NCI-H345 (cell line): Measurements from ENCODE around the gene AKAP13.

Source experiments
- DNase-seq: peaks from one replicate; lab custom pipeline; 2025; lab: John Stamatoyannopoulos, UW

The AKAP13 gene

DNA sequence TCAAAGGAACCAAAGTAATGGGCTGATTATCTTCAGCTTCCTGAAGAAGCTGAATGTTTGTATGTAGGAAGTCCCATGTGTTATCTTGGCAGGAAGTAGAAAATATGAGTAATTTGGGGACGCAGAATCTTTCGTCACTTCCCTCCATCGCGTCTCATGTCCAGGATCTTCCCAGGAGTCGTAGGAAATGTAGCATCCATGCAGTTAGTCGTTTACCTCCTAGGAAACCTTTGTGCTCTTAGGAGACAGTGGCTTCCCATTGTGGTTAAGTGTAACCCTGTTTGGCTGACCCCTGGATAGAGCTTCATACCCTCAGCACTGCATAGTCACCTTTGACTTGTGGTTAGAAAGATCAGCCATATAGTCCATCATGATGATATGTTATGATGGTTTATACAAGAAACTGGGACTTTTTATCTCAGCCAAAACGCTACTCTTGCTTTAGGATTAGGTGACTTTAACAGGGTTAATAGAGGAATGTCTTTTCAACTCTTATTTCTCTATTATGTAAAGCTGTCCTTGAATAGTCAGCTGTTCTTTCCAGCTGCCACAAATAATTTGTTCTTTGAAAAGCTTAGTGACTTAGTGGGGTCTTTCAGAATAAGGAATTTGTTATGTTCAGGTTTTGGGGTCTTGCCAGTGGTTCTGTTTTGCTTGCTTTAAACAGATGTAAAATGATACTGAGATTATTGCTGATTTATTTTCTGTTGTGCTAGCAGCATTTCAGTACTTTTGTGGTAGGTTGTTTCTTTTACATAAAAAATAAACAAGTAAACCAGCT lies 322.1 kb downstream of the AKAP13 start:
- no peak for DNase-seq

DNA sequence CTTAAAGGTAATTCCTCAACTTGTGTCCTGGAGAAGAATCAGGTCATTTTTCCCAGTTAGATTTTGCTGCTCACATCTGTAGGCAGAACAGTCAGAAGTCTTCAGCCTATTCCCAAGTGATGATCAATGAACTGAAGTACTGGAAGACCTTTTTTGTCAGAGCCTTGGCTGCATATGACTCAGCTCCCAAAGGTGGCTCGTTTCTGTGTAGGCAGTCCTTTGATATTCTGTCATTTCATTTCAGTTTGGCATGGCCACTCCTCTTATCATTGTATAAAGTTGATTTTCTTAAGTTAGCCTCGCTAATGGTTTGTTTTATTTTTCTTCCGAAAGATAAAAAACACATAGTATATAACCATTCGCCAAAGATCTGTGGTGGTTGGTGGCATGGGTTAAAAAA lies 323.7 kb downstream of the AKAP13 start:
- DNase-seq: no peak

DNA sequence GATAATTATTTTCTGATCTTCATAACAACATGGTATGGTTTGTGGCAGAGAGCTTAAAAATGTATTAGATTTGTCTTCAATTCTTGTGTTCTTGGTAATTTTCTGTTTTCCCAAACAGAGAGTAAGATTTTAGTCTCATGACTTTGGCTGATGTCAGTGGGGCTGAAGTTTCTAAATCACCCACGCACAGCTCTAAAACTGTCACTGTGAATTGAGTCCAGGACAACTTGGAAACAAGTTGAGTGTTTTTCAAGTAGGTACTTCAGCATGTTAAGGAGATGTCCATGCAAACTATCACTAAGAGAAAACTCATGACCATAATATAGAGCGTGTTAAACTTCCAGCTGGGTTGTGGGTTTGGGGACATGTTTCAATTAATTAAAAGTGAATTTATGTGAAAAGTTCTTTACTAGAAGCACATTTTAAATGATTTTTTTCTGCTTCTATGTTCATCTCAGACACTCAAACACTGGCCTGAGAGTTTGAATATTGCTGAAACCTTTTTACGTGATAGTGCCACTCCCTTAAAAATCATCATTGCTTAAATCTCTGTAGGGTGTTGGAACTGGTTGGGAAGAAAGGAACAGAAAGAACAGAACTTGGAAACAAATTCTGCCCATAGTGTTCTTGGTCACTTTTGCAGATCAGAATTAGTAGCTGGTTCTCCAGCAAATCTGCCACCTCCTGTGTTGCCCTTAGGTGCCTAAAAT lies 324.5 kb downstream of the AKAP13 start:
- no peak for DNase-seq

DNA sequence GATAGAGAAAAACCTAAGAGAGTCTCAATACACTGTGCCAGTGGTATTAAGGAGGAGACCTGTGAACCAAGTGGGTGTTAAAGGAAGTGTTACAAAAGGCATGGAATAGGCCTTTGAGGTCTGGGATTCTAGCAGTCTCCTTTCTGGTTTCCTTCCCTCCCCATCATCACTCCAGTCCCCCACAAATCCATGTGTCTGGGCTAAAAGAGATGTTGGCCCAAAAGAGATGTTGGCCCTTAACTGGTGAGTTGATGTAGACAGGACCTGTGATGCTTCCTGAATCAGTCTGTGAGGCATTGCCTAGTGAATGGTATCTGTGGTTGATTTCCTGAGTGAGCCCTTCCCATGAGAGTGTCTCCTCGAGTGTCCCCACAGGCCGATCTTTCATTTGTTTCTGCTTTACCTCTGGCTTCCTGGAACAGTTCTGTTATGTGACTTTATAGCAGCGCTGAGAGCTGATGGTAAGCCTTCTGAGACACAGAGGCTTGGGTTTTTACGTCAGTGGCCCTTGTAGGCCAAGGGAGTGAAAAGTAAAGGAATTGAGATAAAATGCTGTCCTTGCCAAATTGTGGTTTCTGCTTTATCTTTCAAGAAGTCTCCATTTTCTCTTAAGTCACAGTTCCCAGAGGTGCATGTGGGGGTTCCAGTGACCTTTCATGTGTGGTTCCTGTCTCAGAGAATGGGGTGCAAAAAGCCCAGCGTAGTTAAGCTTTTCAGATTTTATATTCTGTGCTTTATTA lies 326.5 kb downstream of the AKAP13 start:
- DNase-seq: no peak

DNA sequence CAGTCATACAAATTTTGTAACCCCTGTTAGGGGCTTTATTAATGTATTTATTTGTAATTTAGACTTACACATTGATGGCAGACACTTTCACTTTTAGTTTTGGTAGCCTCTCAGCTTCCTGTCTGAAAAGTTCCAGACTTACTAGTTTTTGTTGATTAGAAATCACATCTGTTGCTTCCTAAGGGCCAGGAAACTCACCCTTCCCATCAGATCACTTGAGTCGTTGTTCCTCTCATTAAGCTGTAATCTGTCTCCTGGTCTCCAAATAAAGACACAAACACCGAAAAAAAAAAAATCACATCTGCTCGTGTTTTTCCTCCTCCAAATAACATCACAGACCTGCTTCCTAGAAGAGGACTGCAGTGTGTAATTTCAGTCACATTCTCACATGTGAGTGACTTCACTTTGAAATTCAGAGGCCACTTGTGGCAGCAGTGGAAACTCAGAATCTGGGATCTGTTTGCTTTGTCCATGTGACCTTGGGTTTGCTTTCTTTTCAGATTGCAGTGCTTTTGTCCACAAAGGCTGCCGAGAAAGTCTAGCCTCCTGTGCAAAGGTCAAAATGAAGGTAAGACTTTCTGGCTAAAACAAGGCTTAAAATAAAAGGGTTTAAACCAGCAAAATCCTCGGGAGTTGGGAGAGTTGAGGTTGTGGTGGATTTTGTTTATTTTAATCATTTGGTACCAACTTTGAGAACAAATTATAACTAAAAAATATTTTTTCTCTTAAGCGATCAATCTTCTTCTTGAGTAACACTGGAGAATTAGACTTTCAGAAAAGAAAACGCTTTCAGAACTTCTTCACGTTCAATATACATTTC lies 327.3 kb downstream of the AKAP13 start:
- no peak for DNase-seq

DNA sequence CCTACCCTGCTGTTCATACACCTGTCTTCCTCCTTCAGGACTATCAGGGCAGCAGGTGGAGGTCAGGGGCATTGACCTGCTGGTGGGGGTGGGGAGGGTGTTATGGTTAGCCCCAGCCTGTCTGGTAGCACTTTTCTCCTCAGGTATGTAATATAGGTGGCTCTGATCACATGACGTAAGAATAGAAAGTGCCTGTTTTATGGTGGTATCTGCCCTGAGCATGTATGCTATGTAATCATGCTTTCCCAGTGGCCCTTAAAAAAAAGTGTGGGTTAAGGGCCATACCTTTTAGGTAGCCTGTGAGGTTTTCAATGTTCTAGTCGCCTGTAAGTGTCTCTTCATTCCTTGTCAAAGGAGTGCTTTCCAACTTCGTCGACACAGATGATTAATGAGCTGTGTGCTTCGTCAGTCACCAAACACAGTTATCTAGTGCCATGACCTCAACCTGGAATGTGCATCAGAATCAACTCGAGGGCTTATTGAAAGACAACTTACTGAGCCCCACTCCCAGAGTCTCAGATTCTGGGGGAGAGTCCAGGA lies 328.1 kb downstream of the AKAP13 start:
- DNase-seq: no peak

DNA sequence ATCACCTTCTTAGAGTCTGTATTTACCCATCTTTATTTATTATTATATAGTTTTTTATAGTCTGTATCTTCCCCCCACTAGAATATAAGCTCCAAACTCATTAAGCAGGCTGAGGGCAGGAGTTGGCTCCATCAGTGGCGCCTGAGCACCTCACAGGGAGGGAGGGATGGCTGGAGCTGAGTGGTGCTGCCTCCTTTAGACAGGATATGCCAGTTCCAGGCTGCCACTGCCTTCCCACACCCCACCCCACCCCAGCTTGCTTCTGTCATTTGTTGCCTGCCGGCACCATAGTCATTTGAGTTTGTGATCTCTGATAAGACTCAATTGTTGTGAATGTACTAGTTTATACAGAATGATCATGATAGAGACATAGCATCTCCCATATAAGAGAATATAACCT lies 328.8 kb downstream of the AKAP13 start:
- no peak for DNase-seq

DNA sequence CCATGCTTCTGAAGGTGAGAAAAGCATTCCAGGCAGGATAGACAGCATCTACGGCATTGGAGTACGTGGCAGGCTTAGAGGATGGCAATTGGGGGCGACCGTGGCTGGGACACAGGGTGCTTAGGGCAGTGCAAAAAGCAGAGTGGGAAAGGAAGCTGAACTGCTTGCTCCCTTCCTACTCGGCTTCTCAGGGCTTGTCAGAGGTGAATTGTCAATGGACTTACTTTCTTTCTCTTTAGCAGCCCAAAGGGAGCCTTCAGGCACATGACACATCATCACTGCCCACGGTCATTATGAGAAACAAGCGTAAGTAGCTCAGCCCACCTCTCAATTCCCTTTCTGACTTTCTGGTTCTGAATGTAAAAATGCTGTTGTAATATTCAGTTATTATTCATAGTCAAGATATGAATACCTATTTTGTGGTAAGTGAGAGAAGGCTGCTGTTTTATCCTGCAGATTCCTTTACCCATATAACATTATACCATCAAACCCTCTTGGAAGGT lies 330.0 kb downstream of the AKAP13 start:
- no peak for DNase-seq

DNA sequence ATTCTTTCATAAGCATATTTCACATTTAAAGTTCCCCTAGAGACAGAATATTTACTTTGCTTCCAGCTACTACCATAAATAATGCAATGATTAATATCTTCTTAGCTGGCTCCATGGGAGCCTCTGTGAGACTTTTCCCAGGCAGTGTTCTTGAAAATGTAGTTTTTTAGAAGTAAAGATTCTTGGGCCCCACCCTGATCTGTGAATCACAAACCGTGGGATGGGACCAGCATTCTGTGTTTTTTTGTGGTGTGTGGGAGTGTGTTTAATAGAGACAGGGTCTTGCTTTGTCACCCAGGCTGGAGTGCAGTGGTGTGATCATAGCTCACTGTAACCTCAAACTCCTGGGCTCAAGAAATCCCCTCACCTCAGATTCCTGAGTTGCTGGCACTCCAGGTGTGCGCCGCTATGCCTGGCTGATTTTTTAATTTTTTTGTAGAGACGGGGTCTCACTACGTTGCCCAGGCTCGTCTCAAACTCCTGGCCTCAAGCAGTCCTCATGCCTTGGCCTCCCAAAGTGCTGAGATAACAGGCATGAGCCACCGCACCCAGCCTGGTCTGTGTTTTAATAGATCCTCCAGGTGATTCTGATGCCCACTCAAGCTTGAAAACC lies 331.3 kb downstream of the AKAP13 start:
- DNase-seq: no peak

DNA sequence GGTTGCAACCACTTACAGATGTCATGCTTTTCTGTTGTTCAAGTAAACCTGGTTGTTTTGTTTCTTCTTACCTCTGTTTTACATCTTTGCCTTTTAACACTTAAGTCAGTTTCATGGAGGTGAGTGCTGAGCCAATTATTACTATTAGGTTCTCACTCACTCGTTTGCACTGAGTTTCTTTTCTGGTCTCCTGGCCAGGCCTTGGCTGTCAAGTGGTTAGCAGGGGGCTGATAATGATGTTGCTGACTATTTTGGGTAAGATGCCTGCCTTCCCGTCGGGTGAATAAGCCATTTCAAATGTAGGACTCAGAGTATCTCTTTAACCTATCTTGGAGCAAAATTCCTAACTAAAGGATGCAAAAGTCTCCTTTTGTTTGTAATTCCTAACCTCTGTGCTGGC lies 335.9 kb downstream of the AKAP13 start:
- DNase-seq: no peak

DNA sequence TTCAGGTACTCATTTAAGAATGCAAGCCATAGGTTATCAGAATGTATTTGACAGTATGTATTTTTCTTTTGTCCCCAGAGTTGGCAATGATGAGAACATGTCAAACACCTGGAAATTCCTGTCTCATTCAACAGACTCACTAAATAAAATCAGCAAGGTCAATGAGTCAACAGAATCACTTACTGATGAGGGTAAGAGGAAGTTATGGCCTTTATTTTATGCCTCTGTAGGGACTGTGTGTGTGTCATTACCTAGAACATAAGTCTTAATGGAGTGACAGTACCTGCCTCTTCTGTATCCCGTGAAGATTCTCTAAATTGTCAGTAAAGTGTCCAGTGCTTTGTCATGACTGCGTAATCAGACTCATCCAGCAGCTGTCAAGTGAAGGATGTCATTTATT lies 336.8 kb downstream of the AKAP13 start:
- no peak for DNase-seq

DNA sequence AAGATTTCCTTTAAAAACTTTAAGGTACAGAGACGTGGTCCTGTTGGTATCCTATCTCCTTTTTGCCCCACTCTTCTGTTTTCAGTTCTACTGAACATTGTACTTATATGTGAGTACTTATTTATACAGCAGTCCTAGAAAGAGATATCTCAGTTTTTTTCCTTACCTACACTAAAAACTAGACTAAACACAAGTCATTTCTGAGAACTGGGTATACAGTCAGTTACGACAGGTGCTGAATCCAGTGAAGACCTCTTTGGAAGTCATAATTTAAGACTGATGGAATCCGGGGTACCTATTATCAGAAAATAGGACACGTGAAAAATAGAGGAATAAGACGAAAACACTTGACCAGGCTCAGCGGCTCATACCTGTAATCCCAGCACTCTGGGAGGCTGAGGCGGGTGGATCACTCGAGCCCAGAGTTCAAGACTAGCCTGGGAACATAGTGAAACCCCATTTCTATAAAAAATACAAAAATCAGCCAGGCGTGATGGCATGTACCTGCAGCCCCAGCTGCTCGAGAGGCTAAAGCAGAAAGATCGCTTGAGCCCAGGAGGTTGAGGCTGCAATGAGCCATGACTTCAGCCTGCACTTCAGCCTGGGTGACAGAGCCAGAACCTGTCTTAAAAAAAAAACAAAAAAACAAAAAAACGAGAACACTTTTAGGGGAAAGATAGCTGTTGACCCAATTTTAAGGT lies 338.0 kb downstream of the AKAP13 start:
- DNase-seq: no peak

DNA sequence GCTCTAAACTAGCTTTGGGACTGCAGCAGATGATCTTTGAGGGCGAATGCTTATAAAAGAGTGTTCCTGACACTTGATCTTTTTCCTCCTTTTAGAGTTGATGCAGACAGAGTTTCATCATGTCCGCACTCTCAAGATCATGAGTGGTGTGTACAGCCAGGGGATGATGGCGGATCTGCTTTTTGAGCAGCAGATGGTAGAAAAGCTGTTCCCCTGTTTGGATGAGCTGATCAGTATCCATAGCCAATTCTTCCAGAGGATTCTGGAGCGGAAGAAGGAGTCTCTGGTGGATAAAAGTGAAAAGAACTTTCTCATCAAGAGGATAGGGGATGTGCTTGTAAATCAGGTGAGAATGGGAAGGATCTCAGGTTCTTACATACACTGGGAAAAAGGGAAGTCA lies 338.6 kb downstream of the AKAP13 start:
- DNase-seq: no peak

DNA sequence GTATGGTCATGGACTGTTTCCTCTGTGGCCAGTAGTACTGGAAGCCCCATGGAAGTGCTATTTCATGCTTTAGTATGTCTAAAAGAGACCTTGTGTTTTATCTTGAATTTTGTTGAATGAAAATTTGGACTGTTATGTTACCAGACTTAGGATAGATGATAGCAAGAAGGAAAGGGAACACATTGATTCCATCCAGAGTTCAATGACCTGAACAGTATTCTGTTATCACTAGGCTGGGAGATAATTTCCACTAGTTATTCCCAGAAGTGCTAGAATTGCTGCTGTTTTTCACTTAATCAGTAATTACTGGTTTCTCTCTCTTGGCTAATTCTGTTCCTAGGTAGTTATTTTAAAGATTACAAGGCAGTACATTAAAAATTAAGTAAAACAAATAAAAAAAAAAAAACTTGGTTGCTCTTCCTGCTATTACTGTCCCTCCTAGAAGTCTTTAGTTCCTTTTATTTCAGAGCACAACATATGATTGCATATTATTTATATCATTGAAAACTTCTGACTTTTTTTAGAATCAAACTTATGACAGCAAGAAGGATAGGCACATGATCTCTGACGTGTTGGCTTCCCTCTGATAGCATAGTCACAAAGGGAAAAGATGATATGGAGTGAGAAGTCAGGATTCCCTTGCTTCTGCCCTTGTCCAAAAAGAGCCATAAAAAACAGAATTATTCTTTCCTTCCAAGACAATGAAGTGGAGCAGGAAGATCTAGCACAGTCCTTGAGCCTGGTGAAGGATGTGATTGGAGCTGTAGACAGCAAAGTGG lies 342.2 kb downstream of the AKAP13 start:
- no peak for DNase-seq

DNA sequence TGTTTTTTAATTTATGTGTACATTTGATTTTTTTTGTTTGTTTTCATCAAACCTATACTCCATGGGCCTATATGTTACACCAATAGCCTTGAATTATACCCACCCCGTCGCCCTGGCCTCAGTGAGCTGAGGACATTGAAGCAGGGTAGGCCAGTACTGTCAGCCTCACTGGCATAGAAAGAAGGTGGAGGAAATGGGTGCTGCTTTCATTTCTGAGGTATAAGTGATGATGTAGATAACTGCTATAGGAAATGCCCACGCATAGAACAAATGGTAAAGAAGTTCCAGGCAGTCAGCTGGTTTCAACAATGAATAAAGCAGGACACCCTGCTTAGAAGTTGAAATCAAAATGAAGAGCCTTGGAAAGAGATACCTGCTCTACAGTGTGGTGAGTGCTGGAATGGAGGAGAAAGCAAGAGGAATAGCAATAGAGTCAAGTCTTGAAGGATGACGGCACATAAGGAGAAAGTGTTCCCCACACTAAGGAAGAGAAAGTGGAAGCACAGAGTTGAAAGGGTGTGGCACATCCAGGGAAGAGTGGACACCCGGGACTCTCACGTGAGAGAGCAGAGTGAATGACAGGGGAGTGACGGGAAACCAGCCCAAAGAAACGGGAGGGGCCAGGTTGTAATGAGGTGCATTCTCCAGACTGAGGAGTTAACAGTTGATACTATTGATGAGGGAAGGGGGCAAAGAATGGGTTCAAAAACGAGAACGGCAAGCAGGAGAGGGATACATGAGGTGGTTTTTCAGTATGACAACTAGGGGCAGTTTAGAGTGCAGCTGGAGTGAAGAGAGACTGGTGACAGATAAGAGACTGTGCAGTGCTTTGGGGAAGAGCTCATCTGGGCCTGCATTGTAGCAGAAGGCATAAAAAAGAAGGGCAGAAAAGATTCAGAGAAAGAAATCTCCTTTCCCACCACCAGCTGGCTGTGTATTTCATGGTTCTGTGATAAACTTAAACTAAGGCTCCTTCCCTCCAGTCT lies 343.9 kb downstream of the AKAP13 start:
- no peak for DNase-seq

DNA sequence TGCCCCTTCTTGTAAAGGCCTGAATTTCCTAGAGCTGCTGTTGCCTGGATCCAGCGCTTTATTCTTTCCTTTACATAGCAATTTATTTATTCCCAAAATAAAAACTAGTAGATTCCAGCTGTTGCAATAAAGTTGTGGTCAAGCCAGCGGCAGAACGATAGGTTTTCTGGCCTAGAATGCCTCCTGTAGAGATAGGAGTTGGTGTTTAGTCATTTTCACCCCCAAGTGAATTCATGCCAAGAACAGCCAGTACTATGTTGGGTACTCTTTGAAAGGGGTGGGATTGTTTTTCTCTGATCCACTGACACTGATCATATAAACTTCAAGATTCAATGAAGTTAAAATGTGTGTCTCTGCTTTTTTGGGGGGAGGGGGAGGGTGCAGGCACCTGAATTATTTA lies 344.6 kb downstream of the AKAP13 start:
- no peak for DNase-seq

DNA sequence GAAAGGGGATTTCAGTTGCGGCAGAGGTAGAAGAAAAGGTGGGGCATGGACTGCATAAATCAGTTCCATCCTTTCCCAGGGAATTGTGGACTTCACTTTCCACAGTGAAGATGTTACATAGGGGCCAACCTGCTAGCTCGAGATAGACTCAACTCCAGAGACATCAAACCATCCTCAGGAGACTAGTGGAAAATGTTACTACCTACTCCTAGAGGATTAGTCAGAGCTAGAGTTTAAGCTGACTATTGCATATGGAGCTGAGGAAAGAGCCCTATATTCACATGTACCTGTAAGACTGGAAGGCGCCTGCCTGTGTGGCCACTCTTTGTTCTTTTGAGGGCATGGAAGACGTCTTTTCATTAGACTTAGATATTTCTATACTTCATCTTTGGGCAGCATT lies 345.2 kb downstream of the AKAP13 start:
- no peak for DNase-seq

DNA sequence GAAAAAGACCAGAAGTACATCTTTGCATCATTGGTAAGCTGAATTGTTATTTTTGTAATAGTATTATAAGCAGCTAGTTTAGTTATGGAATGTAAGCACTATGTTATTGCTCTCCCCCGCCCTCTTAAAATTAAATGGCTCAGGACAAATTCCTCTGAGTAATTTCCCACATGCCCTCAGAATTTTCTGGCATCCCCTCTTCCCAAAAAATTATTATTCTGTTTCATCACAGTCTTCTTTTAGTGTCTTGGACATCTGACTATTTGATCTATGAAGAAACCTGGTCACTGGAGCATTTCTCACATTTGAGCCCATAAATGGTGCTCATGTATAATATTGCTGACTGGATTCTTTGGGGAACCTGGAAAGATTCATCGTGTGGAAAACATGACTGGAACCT lies 346.1 kb downstream of the AKAP13 start:
- no peak for DNase-seq

DNA sequence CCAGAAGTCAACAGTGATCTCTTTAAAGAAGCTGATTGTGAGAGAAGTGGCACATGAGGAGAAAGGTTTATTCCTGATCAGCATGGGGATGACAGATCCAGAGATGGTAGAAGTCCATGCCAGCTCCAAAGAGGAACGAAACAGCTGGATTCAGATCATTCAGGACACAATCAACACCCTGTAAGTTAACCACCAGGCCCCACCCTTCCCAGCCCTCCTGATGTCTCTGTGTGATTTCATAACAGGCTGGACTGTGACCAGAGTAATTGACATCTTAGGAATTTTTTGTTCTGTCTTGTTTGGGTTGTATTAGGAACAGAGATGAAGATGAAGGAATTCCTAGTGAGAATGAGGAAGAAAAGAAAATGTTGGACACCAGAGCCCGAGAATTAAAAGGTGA lies 346.7 kb downstream of the AKAP13 start:
- DNase-seq: no peak
